Left ventricle myocardium inferior (tissue), 1 donor: ENCODE results near the gene GNAI3. TPM values are rescaled to one million over a fixed set of nuclear protein-coding genes. Genes with fewer than 3 reads are reported as not detected.
A peak's percentile ranks its signal among the peaks of the same experiment; 100 is the strongest.

Experiments used
- DNase-seq: peaks from one replicate; pipeline ENCODE4 v3.0.0-alpha.2; 2020
- H3K27ac ChIP-seq: fragments of 200-600 bp; replicated peaks from 2 replicates; pipeline ENCODE4 v1.8.0; 2021
- H3K27me3 ChIP-seq: fragments of 200-600 bp; 2 replicates; pipeline ENCODE4 v1.8.0; 2021; ENCODE audit warnings: low read depth
- H3K36me3 ChIP-seq: fragments of 200-600 bp; 2 replicates; pipeline ENCODE4 v1.8.0; 2021
- H3K4me1 ChIP-seq: fragments of 200-600 bp; 2 replicates; pipeline ENCODE4 v1.8.0; 2021
- H3K4me3 ChIP-seq: fragments of 200-600 bp; 2 replicates; pipeline ENCODE4 v1.8.0; 2021; ENCODE audit warnings: mild to moderate bottlenecking, moderate library complexity
- H3K9me3 ChIP-seq: fragments of 200-600 bp; replicated peaks from 2 replicates; pipeline ENCODE4 v1.8.0; 2021
- intact Hi-C: fragments of 100-400 bp; cut with micrococcal nuclease; formaldehyde crosslinking; loops from one replicate; pipeline ENCODE4 v1.11.0; 2022
- total RNA-seq: library from RNA; stranded (reverse); fragmentation: NEBNext Ultra II Directional; extraction: Animal tissue kit (Norgen Biotek cat#: 25700); gene quantifications from one replicate; pipeline ENCODE4 v1.2.1, GENCODE V29; 2021
- TF ChIP-seq, protein P1 (sequence below): fragments of 200-600 bp; IDR thresholded peaks from 2 replicates; pipeline ENCODE4 v1.8.0; 2021; ENCODE audit warnings: antibody characterized with exemption, mild to moderate bottlenecking, borderline replicate concordance
- donor health status: DM: no; HTN: yes; CAD: no; lungs with severe emphysema.

GNAI3 gene
- total RNA-seq, 1 donor from 2014 or later = 2.0 TPM

DNA sequence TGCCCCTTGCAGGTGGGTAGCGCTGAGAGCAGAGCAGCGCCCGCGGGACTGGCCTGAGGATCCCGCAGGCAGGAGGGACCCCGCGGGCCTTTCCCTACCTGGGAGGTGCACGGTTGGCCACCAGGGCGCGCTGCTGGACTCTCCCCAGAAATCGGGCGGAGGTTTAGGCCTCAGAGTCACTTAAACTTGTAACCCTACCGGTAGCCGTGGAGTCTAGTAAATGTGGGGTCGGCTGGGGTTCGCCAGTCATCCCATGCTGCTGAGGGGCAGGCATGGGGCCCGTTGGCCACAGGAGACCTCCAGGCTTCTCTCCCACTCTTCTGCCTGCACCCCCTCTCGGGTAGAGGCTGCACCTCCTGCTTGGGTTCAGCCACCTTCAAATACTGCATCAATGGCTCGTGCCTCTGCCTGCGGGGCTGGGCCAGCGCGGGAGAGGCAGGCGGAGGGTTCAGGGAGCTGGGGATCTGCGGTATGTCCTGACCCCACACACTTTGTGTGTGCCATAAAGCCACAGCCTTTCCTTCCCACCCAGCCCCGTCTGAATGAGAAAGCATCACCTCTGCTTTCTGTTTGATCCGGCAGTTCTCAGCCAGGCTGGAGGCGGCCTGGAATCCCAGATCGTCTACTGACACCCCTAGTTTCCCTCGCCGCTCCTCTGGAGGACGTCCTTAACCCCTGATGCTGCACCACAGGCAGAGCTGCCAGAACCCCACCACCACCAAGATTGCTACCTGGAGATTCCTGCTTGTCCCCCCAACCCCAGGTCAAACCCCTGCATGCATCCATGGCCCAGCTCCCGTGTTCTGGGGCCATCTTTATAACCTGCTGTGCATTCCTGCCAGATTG, 95.2 kb downstream of the GNAI3 start:
- Histone ChIP-seq H3K4me1 (peaks cover 7% of the 10 kb centered on the region), H3K9me3 (peaks cover 5% of the 10 kb centered on the region), H3K27me3 (peaks cover 4% of the 10 kb centered on the region), H3K4me3 (no peak overlapping the region), H3K36me3 (no peaks in the 10 kb centered on the region), H3K27ac (no peak overlapping the region)
- TF ChIP-seq, protein P1, sequence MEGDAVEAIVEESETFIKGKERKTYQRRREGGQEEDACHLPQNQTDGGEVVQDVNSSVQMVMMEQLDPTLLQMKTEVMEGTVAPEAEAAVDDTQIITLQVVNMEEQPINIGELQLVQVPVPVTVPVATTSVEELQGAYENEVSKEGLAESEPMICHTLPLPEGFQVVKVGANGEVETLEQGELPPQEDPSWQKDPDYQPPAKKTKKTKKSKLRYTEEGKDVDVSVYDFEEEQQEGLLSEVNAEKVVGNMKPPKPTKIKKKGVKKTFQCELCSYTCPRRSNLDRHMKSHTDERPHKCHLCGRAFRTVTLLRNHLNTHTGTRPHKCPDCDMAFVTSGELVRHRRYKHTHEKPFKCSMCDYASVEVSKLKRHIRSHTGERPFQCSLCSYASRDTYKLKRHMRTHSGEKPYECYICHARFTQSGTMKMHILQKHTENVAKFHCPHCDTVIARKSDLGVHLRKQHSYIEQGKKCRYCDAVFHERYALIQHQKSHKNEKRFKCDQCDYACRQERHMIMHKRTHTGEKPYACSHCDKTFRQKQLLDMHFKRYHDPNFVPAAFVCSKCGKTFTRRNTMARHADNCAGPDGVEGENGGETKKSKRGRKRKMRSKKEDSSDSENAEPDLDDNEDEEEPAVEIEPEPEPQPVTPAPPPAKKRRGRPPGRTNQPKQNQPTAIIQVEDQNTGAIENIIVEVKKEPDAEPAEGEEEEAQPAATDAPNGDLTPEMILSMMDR = peak; percentile 90
- DNase-seq = peak; percentile 83
- intact Hi-C loops = loop anchor here (5.0 kb wide), 1 partner anchor 129 kb away; no protein-coding TSS in a partner anchor

DNA sequence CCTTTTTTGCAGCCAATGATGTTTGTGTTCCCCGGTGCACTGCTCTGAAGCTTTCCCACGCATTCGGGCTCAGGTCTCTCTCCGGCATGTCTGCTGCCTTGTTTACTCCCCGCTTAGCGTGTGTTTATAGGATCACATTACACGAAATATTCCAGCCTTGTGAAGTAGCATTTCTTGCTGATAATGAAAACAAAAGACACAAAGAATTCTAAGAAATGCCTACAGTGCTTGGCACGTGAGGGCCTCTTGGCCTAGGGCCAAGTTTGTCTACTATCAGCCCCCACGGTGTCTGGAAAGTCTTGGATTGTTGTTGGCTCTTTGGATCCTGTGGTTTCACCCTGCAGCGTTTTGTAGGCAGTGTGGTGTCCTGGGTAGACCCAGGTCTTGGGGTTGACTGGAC, 96.3 kb downstream of the GNAI3 start:
- intact Hi-C loops = loop anchor here (5.0 kb wide), 1 partner anchor 128 kb away; no protein-coding TSS in a partner anchor
- Histone ChIP-seq H3K27ac (no peak overlapping the region), H3K9me3 (peaks cover 5% of the 10 kb centered on the region), H3K4me3 (no peak overlapping the region), H3K27me3 (peaks cover 4% of the 10 kb centered on the region), H3K36me3 (no peaks in the 10 kb centered on the region), H3K4me1 (peaks cover 7% of the 10 kb centered on the region)
- TF ChIP-seq, protein P1 = no peak
- no peak for DNase-seq

- DNase-seq = no peak
- no peaks in the 10 kb centered on the region for H3K36me3 ChIP-seq
- TF ChIP-seq, protein P1 = peak; percentile 42
- peaks cover 2% of the 10 kb centered on the region for H3K4me1 ChIP-seq
- H3K4me3 ChIP-seq = peak overlapping the region; percentile 49
- H3K9me3 ChIP-seq = peaks cover 5% of the 10 kb centered on the region
- peaks cover 4% of the 10 kb centered on the region for H3K27me3 ChIP-seq
- intact Hi-C loops = no loop called here
- no peak overlapping the region for H3K27ac ChIP-seq
These were observed 101.1 kb downstream of the GNAI3 start for GRCh38 chr1:109649491-109649914.

DNA sequence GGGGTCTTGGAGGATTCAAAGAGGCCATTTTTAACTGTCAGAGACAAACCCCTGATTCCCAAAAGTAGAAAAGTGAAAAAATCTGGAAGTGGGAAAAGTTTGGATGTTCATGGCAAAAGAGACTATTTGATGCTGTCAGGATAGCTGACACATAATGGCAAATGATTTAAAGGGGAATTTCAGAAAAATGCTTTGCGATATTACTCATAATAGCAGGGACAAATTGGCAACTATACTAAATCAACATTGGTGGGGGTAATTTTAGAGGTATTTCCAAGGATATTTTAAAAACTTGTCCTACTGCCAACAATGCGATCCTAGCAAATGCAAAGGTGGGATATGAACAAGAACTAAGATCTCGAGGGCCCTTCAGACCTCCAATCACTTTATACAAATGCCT, 102.2 kb downstream of the GNAI3 start:
- TF ChIP-seq, protein P1 = no peak
- Histone ChIP-seq H3K36me3 (no peaks in the 10 kb centered on the region), H3K9me3 (peaks cover 5% of the 10 kb centered on the region), H3K4me1 (peaks cover 13% of the 10 kb centered on the region), H3K27me3 (peaks cover under 1% of the 10 kb centered on the region), H3K27ac (no peak overlapping the region), H3K4me3 (no peak overlapping the region)
- intact Hi-C loops = no loop called here
- no peak for DNase-seq

DNA sequence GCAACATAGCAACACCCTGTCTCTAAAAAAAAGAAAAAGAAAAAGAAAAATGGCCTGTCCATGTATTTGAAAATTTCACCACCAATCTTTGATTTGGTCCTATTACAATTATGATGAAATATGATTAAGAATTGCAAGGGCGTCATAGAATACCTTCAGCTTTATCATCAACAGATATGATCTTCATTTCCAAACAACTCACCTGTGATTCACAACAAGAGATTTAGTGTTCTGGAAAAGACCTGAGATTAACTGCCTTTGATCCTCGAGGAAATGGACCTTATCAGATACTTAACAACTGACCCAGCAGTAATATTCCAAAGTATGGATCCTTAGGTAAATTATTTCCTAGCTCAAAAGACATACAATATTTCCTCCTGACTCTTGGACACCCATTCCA, 104.0 kb downstream of the GNAI3 start:
- no peak overlapping the region for H3K4me3 ChIP-seq
- intact Hi-C loops = no loop called here
- no peaks in the 10 kb centered on the region for H3K9me3 ChIP-seq
- H3K27ac ChIP-seq = no peak overlapping the region
- TF ChIP-seq, protein P1 = no peak
- H3K36me3 ChIP-seq = no peaks in the 10 kb centered on the region
- H3K27me3 ChIP-seq = no peaks in the 10 kb centered on the region
- no peak for DNase-seq
- peaks cover 26% of the 10 kb centered on the region for H3K4me1 ChIP-seq
